NCI-H82 treated with DMSO at 0.1 percent for 48 hours (cell line): ENCODE results near the gene DIS3L2.
"Not testable (repeated sequence)": the region's sequence is repeated elsewhere in the genome, so short reads cannot be mapped to it uniquely, and the experiment has no call there.

ENCODE experiments used
- DNase-seq: peaks from one replicate; lab custom pipeline; 2025; ENCODE audit not compliant: unreplicated experiment; lab: John Stamatoyannopoulos, UW

DIS3L2 gene

GRCh38 chr2:232381204-232382031, 419.9 kb downstream of the DIS3L2 start:
- DNase-seq: not testable (repeated sequence)

- DNase-seq: no peak
These were observed 421.1 kb downstream of the DIS3L2 start for GRCh38 chr2:232382331-232383225.

- DNase-seq: no peak
These were observed 423.0 kb downstream of the DIS3L2 start for GRCh38 chr2:232384466-232384865.

- not testable (repeated sequence) for DNase-seq
These were observed 423.5 kb downstream of the DIS3L2 start for GRCh38 chr2:232385058-232385457.

- DNase-seq: no peak
These were observed 424.4 kb downstream of the DIS3L2 start for GRCh38 chr2:232385660-232386489.

GRCh38 chr2:232386490-232386739, 424.9 kb downstream of the DIS3L2 start:
- no peak for DNase-seq
